SK-N-MC (cell line): ENCODE data around the gene MCC.

Experiments
- DNase-seq: peaks from one replicate; pipeline ENCODE4 v3.0.0-alpha.2; 2011; ENCODE audit warnings: low read depth, low spot score
- H3K27ac ChIP-seq: fragments of 200-600 bp; sonication (generic); 2 replicates; pipeline ENCODE4 v1.5.1; 2016; ENCODE audit warnings: mixed run types
- H3K36me3 ChIP-seq: fragments of 200-600 bp; sonication (generic); 2 replicates; pipeline ENCODE4 v1.6.1; 2017; ENCODE audit warnings: antibody characterized with exemption, low read length, mixed read lengths; ENCODE audit not compliant: insufficient read depth
- H3K4me3 ChIP-seq: fragments of 200-600 bp; sonication (generic); 2 replicates; pipeline ENCODE4 v1.5.1; 2016
- H3K9ac ChIP-seq: fragments of 200-600 bp; sonication (generic); 2 replicates; pipeline ENCODE4 v1.8.0; 2017; ENCODE audit warnings: mixed run types, mixed read lengths; ENCODE audit not compliant: insufficient read length
- H3K9me3 ChIP-seq: fragments of 200-600 bp; sonication (generic); 2 replicates; pipeline ENCODE4 v1.6.1; 2017; ENCODE audit warnings: low read depth, mild to moderate bottlenecking, antibody characterized with exemption, low read length, moderate library complexity, mixed read lengths
- EZH2 ChIP-seq: fragments of 200-600 bp; sonication (generic); IDR thresholded peaks from one replicate; pipeline ENCODE4 v1.6.1; 2017; ENCODE audit warnings: antibody characterized with exemption
- FOXP2 ChIP-seq: optimal IDR thresholded peaks from 2 replicates; pipeline ENCODE3; 2011; ENCODE audit warnings: mild to moderate bottlenecking, moderate library complexity; ENCODE audit not compliant: insufficient read depth; ENCODE audit errors: extremely low read length, control extremely low read depth
- POLR2AphosphoS5 ChIP-seq: IDR thresholded peaks from 2 replicates; pipeline ENCODE4 v1.6.1; 2012; ENCODE audit warnings: mild to moderate bottlenecking, low read depth, low read length, borderline replicate concordance

Gene MCC

DNA sequence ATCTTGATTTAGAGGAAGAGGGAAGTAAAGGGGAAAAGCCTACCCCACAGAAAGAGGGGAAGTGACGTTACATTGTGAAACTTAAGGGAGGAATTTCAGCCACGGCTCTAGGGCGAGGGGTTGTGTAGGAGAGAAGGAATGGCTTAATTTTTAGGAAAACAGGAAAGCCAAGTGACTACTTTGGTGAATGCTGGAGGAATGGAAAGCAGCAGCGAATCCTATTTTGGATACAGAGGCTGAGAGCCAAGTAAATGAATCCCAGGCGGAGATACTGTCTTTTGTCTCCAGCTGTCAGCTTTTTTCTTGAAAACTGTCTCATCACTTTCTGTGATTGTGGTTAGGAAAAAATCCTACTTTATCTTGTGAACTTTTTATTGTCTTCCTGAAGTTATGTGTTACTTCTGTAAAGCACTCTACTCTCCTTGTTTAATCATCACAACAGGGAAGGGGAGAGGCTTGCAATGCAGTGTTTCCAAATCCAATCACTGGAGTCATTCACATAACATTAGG, 241.8 kb downstream of the MCC start:
- Histone ChIP-seq H3K27ac (peak overlapping the region; percentile 72), H3K36me3 (no peaks in the 10 kb centered on the region), H3K9me3 (peaks cover 2% of the 10 kb centered on the region; the same call in 1 of the 2 replicates), H3K9ac (peak overlapping the region; percentile 0), H3K4me3 (peak overlapping the region; percentile 2)
- DNase-seq: no peak
- TF ChIP-seq EZH2 (no peak), POLR2AphosphoS5 (no peak), FOXP2 (no peak)

DNA sequence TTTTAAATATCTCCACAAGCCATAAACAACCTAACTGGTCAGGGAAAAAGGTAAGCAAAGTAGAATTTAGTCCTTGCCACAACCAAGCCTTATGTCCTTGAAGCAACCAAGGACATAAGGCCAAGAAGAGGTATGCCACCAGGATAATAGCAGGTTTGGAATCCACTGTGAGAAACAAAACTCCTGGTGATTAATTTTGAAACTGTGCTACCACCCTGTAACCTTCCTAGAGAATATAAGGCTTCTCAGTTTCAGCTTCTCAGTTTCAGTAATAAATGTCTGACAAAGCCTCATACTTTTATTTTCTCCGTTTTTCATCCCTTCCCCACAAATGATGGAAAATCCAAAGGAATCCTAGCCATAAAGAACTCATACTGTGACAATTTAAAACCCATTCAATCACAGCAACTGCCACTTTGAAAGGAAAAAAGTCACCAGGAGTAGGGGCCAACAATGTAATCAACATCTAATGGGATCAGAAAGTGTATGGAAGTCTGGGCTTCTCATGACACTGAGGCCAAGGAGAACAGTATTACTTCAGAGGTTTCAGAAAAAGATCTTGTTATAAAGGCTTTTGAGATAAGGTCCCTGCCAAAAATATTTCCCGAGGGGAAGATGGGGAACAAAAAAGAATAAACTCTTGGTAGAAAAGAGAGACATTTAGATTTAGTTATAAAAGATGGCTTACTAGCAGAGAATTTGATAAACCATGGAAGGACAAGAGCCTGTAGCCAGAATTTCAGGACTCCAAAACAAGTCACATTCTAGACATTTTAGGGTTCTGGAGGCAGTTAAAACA, 242.6 kb downstream of the MCC start:
- Histone ChIP-seq H3K9ac (peak overlapping the region; percentile 0), H3K36me3 (no peaks in the 10 kb centered on the region), H3K4me3 (peak overlapping the region; percentile 2), H3K27ac (peak overlapping the region; percentile 72), H3K9me3 (peaks cover 2% of the 10 kb centered on the region; the same call in 1 of the 2 replicates)
- DNase-seq: no peak
- TF ChIP-seq FOXP2: no peak
- TF ChIP-seq EZH2: no peak
- no peak for TF ChIP-seq POLR2AphosphoS5

DNA sequence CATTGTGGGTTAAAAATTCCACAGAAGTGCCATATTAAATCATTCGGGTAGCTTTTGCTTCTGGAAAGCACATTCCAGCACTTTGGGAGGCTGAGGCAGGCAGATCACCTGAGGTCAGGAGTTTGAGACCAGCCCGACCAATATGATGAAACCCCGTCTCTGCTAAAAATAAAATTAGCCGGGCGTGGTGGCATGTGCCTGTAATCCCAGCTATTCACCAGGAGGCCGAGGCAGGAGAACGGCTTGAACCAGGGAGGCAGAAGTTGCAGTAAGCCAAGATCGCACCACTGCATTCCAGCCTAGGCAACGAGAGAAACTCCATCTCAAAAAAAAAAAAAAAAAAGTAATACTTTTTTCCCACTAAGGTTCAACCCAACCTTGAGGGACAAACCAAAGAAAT, 243.3 kb downstream of the MCC start:
- TF ChIP-seq FOXP2 (no peak), POLR2AphosphoS5 (no peak), EZH2 (no peak)
- Histone ChIP-seq H3K9me3 (peaks cover 2% of the 10 kb centered on the region; the same call in 1 of the 2 replicates), H3K4me3 (no peak overlapping the region), H3K9ac (no peak overlapping the region), H3K27ac (no peak overlapping the region), H3K36me3 (no peaks in the 10 kb centered on the region)
- DNase-seq: no peak

DNA sequence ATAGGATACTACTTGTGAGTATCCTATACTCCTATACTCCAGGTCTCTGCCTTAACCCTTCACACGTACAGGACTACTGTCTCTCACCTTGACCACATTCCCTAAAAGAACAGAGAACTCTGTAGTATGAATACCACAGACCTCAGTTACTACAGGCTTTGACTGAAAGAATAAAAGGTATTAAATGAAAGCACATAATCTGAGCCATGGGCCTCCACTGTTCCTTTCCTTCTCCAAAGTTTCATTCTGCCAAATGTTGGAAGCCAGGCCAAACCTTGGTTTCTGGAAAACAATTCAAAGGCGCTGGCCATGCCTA, 244.9 kb downstream of the MCC start:
- TF ChIP-seq EZH2 (no peak), POLR2AphosphoS5 (no peak), FOXP2 (no peak)
- peaks cover 2% of the 10 kb centered on the region; the same call in 1 of the 2 replicates for H3K9me3 ChIP-seq
- no peak overlapping the region for H3K4me3 ChIP-seq
- no peaks in the 10 kb centered on the region for H3K36me3 ChIP-seq
- no peak overlapping the region for H3K9ac ChIP-seq
- no peak for DNase-seq
- H3K27ac ChIP-seq: no peak overlapping the region

DNA sequence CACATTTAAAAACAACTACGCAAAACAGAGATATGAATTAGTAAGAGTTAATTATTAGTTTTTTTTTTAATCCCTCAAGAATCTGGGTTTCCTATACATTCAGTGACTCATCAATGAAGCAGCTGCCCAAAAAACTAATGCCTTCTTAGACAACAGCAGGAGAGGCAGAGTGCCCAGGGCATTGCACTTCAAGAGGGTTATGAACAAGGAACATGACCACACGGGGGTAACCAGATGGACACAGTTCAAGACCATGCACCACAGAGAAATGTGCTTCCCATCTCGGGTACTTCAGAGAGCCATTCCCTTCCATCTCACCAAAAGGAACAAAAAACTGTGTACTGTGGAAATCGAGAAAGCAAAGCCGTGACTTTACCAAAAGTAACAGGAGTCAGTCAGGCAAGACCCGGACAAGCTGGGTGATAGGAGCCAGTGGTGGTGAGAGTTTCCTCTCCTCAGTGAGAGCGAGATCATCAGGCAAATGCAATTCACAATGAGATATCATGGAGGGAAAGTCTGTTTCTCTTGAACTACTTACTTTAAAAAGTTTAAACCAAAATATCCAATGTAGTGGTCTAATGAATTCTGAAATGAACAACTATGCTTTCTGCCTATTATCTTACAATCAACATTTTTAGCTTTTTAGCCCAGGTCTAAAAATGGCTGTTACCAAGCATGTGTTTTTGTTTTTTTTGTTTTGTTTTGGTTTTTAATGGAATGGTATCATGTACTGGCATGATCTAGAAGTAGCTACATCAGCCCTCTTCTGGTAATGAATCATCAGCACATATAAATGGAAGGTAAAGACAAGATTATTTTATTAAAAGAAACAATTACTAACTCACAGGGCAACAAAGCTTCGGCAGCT, 245.5 kb downstream of the MCC start:
- Histone ChIP-seq H3K4me3 (no peak overlapping the region), H3K27ac (no peak overlapping the region), H3K9me3 (peaks cover 2% of the 10 kb centered on the region; the same call in 1 of the 2 replicates), H3K9ac (no peak overlapping the region), H3K36me3 (no peaks in the 10 kb centered on the region)
- no peak for DNase-seq
- no peak for TF ChIP-seq EZH2
- TF ChIP-seq POLR2AphosphoS5: no peak
- TF ChIP-seq FOXP2: no peak

DNA sequence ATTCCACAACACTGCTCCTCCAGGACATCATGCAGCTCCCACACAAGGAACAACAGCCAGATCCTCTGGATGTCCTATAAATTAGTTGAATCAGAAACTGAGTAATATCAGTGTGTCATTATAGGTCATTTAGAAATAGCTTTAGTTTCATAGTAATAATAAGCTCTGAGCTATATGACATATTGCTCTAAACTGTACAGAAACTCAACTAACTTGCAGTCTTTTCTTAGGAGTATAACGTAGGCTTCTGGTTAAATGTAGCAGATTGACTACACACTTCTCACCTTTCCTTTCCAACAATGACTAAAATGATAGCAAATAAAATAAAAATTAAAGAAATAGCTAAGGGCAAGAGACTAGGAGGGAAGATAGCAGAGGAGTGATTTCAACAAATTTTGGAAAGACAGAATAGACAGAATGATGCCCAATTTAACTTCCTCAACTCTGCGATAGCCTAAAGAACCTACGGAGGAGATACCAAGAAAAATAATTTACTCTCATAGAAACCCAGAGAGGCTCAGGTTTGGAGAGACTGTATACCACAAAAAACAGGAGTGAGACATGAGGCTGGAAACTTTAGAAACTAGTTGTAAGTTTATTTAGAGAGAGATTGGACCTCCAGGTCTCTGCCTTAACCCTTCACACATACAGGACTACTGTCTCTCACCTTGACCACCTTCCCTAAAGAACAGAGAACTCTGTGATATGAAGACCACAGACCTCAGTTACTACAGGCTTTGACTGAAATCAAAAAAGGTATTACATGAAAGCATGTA, 247.1 kb downstream of the MCC start:
- H3K4me3 ChIP-seq: no peak overlapping the region
- no peak for TF ChIP-seq EZH2
- TF ChIP-seq POLR2AphosphoS5: no peak
- TF ChIP-seq FOXP2: no peak
- no peak overlapping the region for H3K27ac ChIP-seq
- DNase-seq: no peak
- H3K9me3 ChIP-seq: peaks cover 2% of the 10 kb centered on the region; the same call in 1 of the 2 replicates
- no peak overlapping the region for H3K9ac ChIP-seq
- no peaks in the 10 kb centered on the region for H3K36me3 ChIP-seq

DNA sequence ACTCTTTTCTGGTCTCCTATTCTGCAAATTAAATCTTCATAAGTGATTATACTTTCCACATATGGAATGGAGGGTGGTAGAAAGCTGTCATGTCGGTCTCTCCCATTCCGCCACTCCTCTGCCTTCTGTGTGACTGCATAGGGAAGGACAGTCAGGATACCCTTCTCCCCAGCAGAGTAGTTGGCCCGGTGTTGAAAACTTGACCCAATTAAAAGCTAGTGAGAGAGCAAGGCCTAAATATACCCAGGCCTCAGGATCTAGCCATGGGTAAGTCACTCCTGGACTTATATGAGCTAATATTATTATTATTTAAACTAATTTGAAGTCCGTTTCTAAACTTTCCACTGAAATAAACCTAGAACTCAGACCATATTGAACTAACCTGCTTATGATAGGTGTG, 248.2 kb downstream of the MCC start:
- TF ChIP-seq EZH2: no peak
- TF ChIP-seq POLR2AphosphoS5: no peak
- no peak for TF ChIP-seq FOXP2
- no peaks in the 10 kb centered on the region for H3K36me3 ChIP-seq
- no peak overlapping the region for H3K9ac ChIP-seq
- H3K27ac ChIP-seq: no peak overlapping the region
- no peak overlapping the region for H3K4me3 ChIP-seq
- no peak for DNase-seq
- no peaks in the 10 kb centered on the region for H3K9me3 ChIP-seq

DNA sequence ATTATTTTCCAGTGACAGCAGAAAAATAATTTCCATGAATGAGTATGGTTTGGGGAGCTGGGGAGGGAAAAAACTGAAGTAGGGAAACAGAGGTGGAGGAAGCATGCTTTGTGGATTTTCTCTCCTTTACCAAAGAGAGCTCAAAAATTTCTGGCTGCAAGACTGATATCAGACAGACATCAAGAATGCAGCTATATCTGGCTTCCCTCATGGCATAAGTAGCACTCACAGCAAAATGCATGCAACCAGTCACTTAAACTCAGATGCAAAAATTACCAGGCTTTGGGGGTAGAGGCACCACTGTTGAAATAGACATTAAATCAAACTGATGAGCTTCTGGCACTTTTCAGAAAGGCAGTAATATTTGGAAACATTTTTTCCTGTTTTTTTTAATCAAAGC, 250.4 kb downstream of the MCC start:
- no peak for DNase-seq
- no peaks in the 10 kb centered on the region for H3K9me3 ChIP-seq
- TF ChIP-seq FOXP2: no peak
- TF ChIP-seq POLR2AphosphoS5: no peak
- no peak for TF ChIP-seq EZH2
- H3K9ac ChIP-seq: no peak overlapping the region
- H3K27ac ChIP-seq: peak overlapping the region; percentile 90
- H3K36me3 ChIP-seq: no peaks in the 10 kb centered on the region
- H3K4me3 ChIP-seq: peak overlapping the region; percentile 57
